ENCODE measurements around the gene HSD3B7. TPM values are rescaled to one million over a fixed set of nuclear protein-coding genes. Genes with fewer than 3 reads are reported as not detected.

Gene HSD3B7
- total RNA-seq, 1 donor: 19.9 TPM

GRCh38 chr16:30956601-30957455 lies 28.2 kb upstream of the HSD3B7 start:
- DNase-seq (ENCODE audit: low read depth in 2 of 3, low spot score in 2 of 3): peak; percentile 72 to 95 (median 95)

- peak; percentile 95 to 98 (median 97) for DNase-seq (ENCODE audit: low read depth in 2 of 3, low spot score in 2 of 3)
These were observed 27.4 kb upstream of the HSD3B7 start, which contains the start of gene SETD1A for GRCh38 chr16:30957456-30958174. TSS of gene SETD1A (plus strand) at chr16:30957754. CDS start at chr16:30958732, 978 bp downstream.

- DNase-seq (ENCODE audit: low read depth in 2 of 3, low spot score in 2 of 3): peak in 2 of 3 donors; percentile 80
These were observed 26.6 kb upstream of the HSD3B7 start for GRCh38 chr16:30958175-30959079.

GRCh38 chr16:30961384-30961783 lies 23.6 kb upstream of the HSD3B7 start:
- no peak for DNase-seq (ENCODE audit: low read depth in 2 of 3, low spot score in 2 of 3)

GRCh38 chr16:30963925-30964511 lies 21.0 kb upstream of the HSD3B7 start:
- no peak for DNase-seq (ENCODE audit: low read depth in 2 of 3, low spot score in 2 of 3)

- no peak for DNase-seq (ENCODE audit: low read depth in 2 of 3, low spot score in 2 of 3)
These were observed 20.3 kb upstream of the HSD3B7 start for GRCh38 chr16:30964574-30965226.

- no peak for DNase-seq (ENCODE audit: low read depth in 2 of 3, low spot score in 2 of 3)
These were observed 19.6 kb upstream of the HSD3B7 start for GRCh38 chr16:30965436-30965835.

- no peak for DNase-seq (ENCODE audit: low read depth in 2 of 3, low spot score in 2 of 3)
These were observed 18.9 kb upstream of the HSD3B7 start for GRCh38 chr16:30966033-30966619.

GRCh38 chr16:30967795-30968194 lies 17.2 kb upstream of the HSD3B7 start:
- DNase-seq (ENCODE audit: low read depth in 2 of 3, low spot score in 2 of 3): no peak

GRCh38 chr16:30969246-30969842 lies 15.7 kb upstream of the HSD3B7 start:
- DNase-seq (ENCODE audit: low read depth in 2 of 3, low spot score in 2 of 3): no peak

- no peak for DNase-seq (ENCODE audit: low read depth in 2 of 3, low spot score in 2 of 3)
These were observed 13.7 kb upstream of the HSD3B7 start for GRCh38 chr16:30971298-30971697.

GRCh38 chr16:30972872-30973271 lies 12.1 kb upstream of the HSD3B7 start:
- DNase-seq (ENCODE audit: low read depth in 2 of 3, low spot score in 2 of 3): no peak

- DNase-seq (ENCODE audit: low read depth in 2 of 3, low spot score in 2 of 3): no peak
These were observed 10.7 kb upstream of the HSD3B7 start for GRCh38 chr16:30974348-30974747.

- DNase-seq (ENCODE audit: low read depth in 2 of 3, low spot score in 2 of 3): no peak
These were observed 8.5 kb upstream of the HSD3B7 start for GRCh38 chr16:30976486-30976885.

GRCh38 chr16:30977502-30977901 lies 7.5 kb upstream of the HSD3B7 start:
- DNase-seq (ENCODE audit: low read depth in 2 of 3, low spot score in 2 of 3): peak in 1 of 3 donors; percentile 37

- DNase-seq (ENCODE audit: low read depth in 2 of 3, low spot score in 2 of 3): no peak
These were observed 5.6 kb upstream of the HSD3B7 start for GRCh38 chr16:30979170-30980022.

GRCh38 chr16:30980023-30980371 lies 5.0 kb upstream of the HSD3B7 start:
- no peak for DNase-seq (ENCODE audit: low read depth in 2 of 3, low spot score in 2 of 3)

GRCh38 chr16:30980434-30980833 lies 4.6 kb upstream of the HSD3B7 start:
- no peak for DNase-seq (ENCODE audit: low read depth in 2 of 3, low spot score in 2 of 3)
